ENCODE results near the gene TEPSIN. TPM values are rescaled to one million over a fixed set of nuclear protein-coding genes. Genes with fewer than 3 reads are reported as not detected.

Gene TEPSIN
- total RNA-seq, 1 experiment from 2014 or later = 19.8 TPM

DNA sequence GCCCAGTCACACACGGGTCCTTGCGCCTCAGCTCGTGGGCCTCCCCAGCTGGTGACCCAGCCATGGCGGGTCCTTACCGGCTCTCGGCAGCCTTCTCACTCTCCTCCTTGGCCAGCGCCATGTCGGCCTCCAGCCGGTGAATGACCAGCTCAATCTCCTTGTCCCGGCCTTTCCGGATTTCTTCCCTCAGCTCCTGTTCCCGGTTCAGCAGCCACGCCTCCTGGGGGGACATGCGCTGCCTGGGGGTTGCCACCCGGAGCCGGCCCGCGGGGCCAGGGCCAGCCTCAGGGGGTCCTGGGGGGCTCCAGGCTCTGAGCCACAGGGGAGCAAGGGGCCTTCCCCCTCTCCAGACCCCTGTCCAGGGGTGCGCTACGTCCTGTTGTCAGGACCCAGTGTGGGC, 47.7 kb downstream of the TEPSIN start:
- no peak overlapping the region for H3K4me3 ChIP-seq (ENCODE audit: insufficient read depth, low read depth, low read length)
- H3K36me3 ChIP-seq (replicated peaks; ENCODE audit: control insufficient read depth, insufficient read depth, low read length) = peaks cover 3% of the 10 kb centered on the region; the same call in 1 of the 2 replicates
- H3K27me3 ChIP-seq (ENCODE audit: control insufficient read depth, insufficient read depth, low read length) = no peaks in the 10 kb centered on the region

GRCh38 chr17:81190591-81190990, 48.3 kb downstream of the TEPSIN start:
- DNase-seq = no peak
- H3K36me3 ChIP-seq (replicated peaks; ENCODE audit: control insufficient read depth, insufficient read depth, low read length) = peaks cover 3% of the 10 kb centered on the region; the same call in 1 of the 2 replicates

More for the DNA sequence above, 47.7 kb downstream of the TEPSIN start:
- no peak for DNase-seq

GRCh38 chr17:81189670-81190530, 49.0 kb downstream of the TEPSIN start:
- H3K36me3 ChIP-seq (replicated peaks; ENCODE audit: control insufficient read depth, insufficient read depth, low read length) = peaks cover 3% of the 10 kb centered on the region; the same call in 1 of the 2 replicates
- no peaks in the 10 kb centered on the region for H3K27me3 ChIP-seq (ENCODE audit: control insufficient read depth, insufficient read depth, low read length)
- no peak overlapping the region for H3K4me3 ChIP-seq (ENCODE audit: insufficient read depth, low read depth, low read length)
- DNase-seq = peak; percentile 85

More at GRCh38 chr17:81190591-81190990, 48.3 kb downstream of the TEPSIN start:
- Histone ChIP-seq H3K4me3 (ENCODE audit: insufficient read depth, low read depth, low read length) (no peak overlapping the region), H3K27me3 (ENCODE audit: control insufficient read depth, insufficient read depth, low read length) (no peaks in the 10 kb centered on the region)

DNA sequence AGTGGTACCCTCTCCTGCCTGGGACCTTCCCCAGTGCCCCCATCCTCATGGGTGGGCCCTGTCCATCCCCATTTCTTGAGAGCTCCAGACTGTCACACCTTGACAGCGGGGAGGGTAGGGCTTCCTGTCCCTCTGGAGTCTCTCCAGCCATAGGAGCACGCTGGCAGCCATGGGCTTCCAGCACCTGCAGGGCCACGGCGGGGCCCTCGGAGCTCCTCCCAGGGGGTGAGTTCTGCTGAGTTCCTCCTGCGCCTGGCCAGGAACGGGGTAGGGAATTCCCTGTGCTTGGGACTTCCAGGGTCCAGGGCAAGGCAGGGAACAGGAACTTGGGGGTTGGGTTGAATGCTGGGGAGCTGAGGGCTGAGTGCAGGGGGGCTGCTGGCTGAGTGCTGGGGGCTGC, 49.8 kb downstream of the TEPSIN start:
- H3K27me3 ChIP-seq (ENCODE audit: control insufficient read depth, insufficient read depth, low read length) = no peaks in the 10 kb centered on the region

DNA sequence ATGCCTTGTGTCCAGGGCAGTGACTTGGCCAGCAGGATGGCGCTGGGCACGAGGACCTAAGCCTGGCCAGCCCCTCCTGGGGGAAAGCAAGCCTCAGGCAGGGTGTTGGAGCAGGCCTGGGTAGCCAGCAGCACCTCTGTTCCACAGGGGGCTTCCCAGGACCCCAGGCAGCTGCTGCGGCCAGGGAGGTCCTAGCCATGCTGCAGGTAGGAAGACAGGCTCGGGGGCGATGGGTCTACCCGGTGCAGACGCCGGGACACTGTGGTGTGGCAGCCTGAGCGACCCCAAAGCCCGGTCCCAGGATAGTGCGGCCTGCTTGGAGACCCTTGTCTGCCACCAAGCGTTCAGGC, 50.4 kb downstream of the TEPSIN start:
- Histone ChIP-seq H3K4me3 (ENCODE audit: insufficient read depth, low read depth, low read length) (no peak overlapping the region), H3K36me3 (replicated peaks; ENCODE audit: control insufficient read depth, insufficient read depth, low read length) (peaks cover 3% of the 10 kb centered on the region; the same call in 1 of the 2 replicates), H3K27me3 (ENCODE audit: control insufficient read depth, insufficient read depth, low read length) (no peaks in the 10 kb centered on the region)
- DNase-seq = no peak

More for the DNA sequence above, 49.8 kb downstream of the TEPSIN start:
- Histone ChIP-seq H3K4me3 (ENCODE audit: insufficient read depth, low read depth, low read length) (no peak overlapping the region), H3K36me3 (replicated peaks; ENCODE audit: control insufficient read depth, insufficient read depth, low read length) (peaks cover 3% of the 10 kb centered on the region; the same call in 1 of the 2 replicates)
- DNase-seq = no peak

DNA sequence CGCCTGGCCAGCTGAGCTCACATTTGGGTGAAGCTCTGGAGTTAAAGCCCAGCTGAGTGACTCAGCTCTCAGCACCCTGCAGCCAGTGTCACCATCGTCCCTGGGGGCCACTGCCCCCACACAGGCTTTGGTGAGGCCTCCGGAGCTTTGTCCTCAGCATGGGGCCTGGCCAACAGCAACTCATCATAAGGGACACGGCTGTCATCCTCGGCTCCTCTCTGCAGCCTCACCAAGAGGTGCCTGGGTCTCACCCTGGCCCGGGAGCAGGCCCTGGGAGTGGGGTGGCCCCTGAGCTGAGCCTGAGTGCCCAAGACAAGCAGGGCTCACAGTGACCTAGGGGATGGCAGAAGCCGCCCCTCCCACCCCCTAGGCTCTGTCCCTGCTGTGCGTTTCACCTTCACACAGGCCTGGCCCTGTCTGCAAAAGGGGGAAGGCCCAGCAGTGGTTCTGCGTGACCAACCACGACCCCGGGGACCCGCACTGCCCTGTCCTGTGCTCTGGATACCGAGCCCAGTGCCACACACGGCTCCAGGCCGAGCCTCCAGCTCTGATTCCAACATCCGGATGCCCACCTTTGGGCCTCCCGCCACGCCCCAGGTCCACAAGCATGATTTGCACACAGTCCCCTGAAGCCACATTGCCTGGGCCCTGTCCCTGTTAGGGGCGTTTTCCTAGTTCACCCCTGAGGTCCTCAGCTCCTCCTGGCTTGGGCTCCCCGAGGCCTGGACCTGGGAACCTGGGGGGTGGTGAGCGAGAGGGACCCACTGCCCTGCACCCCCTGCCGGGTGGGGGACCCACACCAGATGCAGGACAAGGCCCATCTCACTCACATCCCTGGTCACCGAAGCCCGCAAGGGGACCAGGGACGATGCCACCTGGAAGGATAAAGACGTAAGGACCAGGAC, 51.0 kb downstream of the TEPSIN start:
- H3K4me3 ChIP-seq (ENCODE audit: insufficient read depth, low read depth, low read length) = no peak overlapping the region
- peaks cover 3% of the 10 kb centered on the region; the same call in 1 of the 2 replicates for H3K36me3 ChIP-seq (replicated peaks; ENCODE audit: control insufficient read depth, insufficient read depth, low read length)
- H3K27me3 ChIP-seq (ENCODE audit: control insufficient read depth, insufficient read depth, low read length) = no peaks in the 10 kb centered on the region
- DNase-seq = no peak

DNA sequence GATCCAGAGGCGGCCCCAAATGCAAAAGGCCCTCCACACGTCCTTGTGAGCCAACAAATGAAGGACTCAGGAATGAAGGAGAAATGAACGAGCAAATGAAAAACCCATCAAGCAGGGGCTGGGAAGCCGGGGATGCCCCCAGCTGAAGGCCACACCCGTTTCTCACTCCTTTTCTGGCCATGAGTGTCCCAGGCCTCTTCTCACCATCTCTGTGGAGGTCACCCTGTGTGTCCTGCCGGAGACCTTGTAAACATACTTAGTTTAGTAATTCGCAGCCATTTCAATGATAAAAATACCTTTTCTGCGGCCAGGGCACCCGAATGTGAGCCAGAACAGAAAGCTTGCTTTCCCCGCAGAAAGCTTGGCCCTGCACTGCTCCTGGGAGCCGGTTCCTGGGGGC, 51.7 kb downstream of the TEPSIN start:
- DNase-seq = no peak
- Histone ChIP-seq H3K27me3 (ENCODE audit: control insufficient read depth, insufficient read depth, low read length) (no peaks in the 10 kb centered on the region), H3K36me3 (replicated peaks; ENCODE audit: control insufficient read depth, insufficient read depth, low read length) (peaks cover 3% of the 10 kb centered on the region; the same call in 1 of the 2 replicates), H3K4me3 (ENCODE audit: insufficient read depth, low read depth, low read length) (no peak overlapping the region)

- no peak for DNase-seq
- H3K27me3 ChIP-seq (ENCODE audit: control insufficient read depth, insufficient read depth, low read length) = no peaks in the 10 kb centered on the region
These were observed 52.7 kb downstream of the TEPSIN start for GRCh38 chr17:81186203-81186602.

DNA sequence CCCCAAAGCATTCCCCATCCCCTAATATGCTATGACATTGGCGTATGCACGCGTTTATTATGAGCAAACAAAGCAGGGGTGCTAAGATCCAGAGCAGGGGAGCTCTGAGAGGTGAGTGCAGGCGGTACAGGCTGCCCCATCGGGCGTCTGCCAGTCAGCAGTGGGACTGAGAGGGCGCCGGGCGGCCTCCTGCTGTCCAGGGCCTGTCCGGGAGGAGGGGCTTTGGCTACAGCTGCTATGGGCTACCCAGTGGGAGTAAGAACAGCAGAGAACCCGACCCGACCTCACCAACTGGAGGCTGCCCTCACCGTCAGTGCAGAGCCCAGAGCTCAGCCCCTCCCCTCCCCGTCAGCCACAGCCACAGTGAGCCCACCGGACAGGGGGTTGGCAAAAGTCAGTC, 54.3 kb downstream of the TEPSIN start:
- peaks cover 3% of the 10 kb centered on the region; the same call in 1 of the 2 replicates for H3K36me3 ChIP-seq (replicated peaks; ENCODE audit: control insufficient read depth, insufficient read depth, low read length)
- no peak overlapping the region for H3K4me3 ChIP-seq (ENCODE audit: insufficient read depth, low read depth, low read length)
- DNase-seq = peak; percentile 92
- H3K27me3 ChIP-seq (ENCODE audit: control insufficient read depth, insufficient read depth, low read length) = no peaks in the 10 kb centered on the region

More at GRCh38 chr17:81186203-81186602, 52.7 kb downstream of the TEPSIN start:
- H3K4me3 ChIP-seq (ENCODE audit: insufficient read depth, low read depth, low read length) = no peak overlapping the region
- H3K36me3 ChIP-seq (replicated peaks; ENCODE audit: control insufficient read depth, insufficient read depth, low read length) = peaks cover 3% of the 10 kb centered on the region; the same call in 1 of the 2 replicates

- no peak overlapping the region for H3K4me3 ChIP-seq (ENCODE audit: insufficient read depth, low read depth, low read length)
- no peaks in the 10 kb centered on the region for H3K27me3 ChIP-seq (ENCODE audit: control insufficient read depth, insufficient read depth, low read length)
- DNase-seq = no peak
- H3K36me3 ChIP-seq (replicated peaks; ENCODE audit: control insufficient read depth, insufficient read depth, low read length) = no peaks in the 10 kb centered on the region
These were observed 55.0 kb downstream of the TEPSIN start for GRCh38 chr17:81183807-81184206.

- Histone ChIP-seq H3K36me3 (replicated peaks; ENCODE audit: control insufficient read depth, insufficient read depth, low read length) (no peaks in the 10 kb centered on the region), H3K27me3 (ENCODE audit: control insufficient read depth, insufficient read depth, low read length) (no peaks in the 10 kb centered on the region), H3K4me3 (ENCODE audit: insufficient read depth, low read depth, low read length) (no peak overlapping the region)
- DNase-seq = no peak
These were observed 55.5 kb downstream of the TEPSIN start for GRCh38 chr17:81183316-81183715.

GRCh38 chr17:81182596-81182995, 56.3 kb downstream of the TEPSIN start:
- Histone ChIP-seq H3K27me3 (ENCODE audit: control insufficient read depth, insufficient read depth, low read length) (no peaks in the 10 kb centered on the region), H3K36me3 (replicated peaks; ENCODE audit: control insufficient read depth, insufficient read depth, low read length) (no peaks in the 10 kb centered on the region), H3K4me3 (ENCODE audit: insufficient read depth, low read depth, low read length) (no peak overlapping the region)
- DNase-seq = no peak

- DNase-seq = no peak
- Histone ChIP-seq H3K27me3 (ENCODE audit: control insufficient read depth, insufficient read depth, low read length) (no peaks in the 10 kb centered on the region), H3K4me3 (ENCODE audit: insufficient read depth, low read depth, low read length) (no peak overlapping the region), H3K36me3 (replicated peaks; ENCODE audit: control insufficient read depth, insufficient read depth, low read length) (no peaks in the 10 kb centered on the region)
These were observed 57.1 kb downstream of the TEPSIN start for GRCh38 chr17:81181811-81182185.

DNA sequence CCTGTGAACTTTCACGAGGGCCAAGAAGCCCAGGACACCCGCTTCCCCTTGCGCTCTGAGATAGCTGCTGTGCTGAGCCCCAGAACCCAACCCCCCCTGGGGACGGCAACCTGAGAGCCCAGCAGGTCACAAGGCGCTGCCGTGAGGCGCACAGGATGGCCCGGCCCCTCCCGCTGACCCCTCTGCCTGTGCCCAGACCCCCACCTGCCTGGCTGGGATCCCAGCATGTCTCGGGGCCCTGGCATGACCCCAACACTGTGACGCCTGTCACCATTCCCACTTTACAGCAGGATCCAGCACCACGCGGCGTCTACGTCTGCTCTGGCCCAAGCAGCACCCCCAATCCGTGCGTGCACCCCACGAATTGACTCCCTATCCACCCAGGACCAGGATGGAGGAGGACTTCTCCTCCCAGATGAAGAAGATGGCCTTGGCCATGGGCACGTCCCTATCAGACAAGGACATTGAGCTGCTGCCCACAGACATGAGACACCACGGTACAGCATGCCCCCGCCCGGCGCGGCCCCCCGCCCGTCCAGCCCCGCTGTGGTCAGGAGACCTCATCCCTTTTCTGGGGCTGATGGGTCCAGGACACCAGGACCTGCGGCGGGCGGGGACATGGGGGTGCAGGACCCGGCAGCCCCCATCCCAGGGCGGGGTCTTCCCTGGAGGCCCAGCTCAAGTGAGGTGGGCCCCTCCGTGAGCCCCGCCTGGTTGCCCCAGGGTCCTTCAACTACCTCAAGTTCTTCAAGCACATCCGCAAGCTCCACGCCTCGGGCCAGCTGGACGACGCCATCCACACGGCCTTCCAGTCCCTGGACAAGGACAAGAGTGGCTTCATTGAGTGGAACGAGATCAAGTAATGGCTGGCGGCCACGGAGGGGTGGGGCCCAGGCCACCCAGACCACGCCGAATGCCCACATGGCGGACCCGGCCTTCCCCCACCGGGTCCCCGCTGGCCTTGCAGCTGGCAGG, 57.7 kb downstream of the TEPSIN start:
- no peak for DNase-seq
- Histone ChIP-seq H3K4me3 (ENCODE audit: insufficient read depth, low read depth, low read length) (no peak overlapping the region), H3K27me3 (ENCODE audit: control insufficient read depth, insufficient read depth, low read length) (no peaks in the 10 kb centered on the region), H3K36me3 (replicated peaks; ENCODE audit: control insufficient read depth, insufficient read depth, low read length) (no peaks in the 10 kb centered on the region)

Data from H7 (cell line).